Measurements from ENCODE around the gene FAM120A.

DNA sequence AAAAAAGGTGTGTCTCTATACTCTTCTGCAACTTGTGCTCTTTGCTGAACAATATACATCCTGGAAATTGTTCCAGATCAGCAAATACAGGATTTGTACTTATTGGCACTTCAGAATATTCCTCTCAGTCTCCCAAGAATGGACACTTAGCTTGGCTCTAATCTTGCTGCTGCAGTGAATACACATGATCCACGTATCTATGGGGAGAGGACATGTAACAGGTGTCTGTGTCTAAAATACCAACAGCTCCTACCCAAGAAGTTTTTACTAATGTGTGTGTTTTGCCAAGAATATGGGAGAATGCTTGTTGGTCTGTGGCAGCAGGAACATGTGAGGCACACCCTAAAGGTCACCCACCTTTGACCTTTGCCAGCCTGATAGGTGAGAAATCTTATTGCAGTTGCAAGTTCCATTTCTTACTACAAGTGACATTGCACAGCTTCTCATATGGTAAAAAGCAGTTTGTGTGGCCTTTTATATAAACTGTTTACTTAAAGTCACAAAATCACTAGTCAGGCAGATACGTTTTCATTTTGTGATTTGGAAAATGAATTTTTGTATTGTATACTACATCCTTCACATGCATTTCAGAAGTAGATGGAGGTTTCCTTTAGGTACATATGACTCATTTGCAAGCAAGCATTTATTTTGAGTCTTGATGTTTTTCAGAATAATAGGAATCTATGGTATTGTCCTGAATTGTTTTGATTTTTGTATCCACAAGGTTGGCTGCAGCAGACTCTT lies 160.7 kb downstream of the FAM120A start:
- TF ChIP-seq SMC3 (conservative IDR thresholded peaks at IDR 0.05; ENCODE audit: poor library complexity) (no peak), POLR2AphosphoS5 (IDR thresholded peaks at IDR 0.05) (no peak)
- TF ChIP-seq, protein P1, sequence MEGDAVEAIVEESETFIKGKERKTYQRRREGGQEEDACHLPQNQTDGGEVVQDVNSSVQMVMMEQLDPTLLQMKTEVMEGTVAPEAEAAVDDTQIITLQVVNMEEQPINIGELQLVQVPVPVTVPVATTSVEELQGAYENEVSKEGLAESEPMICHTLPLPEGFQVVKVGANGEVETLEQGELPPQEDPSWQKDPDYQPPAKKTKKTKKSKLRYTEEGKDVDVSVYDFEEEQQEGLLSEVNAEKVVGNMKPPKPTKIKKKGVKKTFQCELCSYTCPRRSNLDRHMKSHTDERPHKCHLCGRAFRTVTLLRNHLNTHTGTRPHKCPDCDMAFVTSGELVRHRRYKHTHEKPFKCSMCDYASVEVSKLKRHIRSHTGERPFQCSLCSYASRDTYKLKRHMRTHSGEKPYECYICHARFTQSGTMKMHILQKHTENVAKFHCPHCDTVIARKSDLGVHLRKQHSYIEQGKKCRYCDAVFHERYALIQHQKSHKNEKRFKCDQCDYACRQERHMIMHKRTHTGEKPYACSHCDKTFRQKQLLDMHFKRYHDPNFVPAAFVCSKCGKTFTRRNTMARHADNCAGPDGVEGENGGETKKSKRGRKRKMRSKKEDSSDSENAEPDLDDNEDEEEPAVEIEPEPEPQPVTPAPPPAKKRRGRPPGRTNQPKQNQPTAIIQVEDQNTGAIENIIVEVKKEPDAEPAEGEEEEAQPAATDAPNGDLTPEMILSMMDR (IDR thresholded peaks at IDR 0.05; ENCODE audit: poor library complexity, severe bottlenecking), result no peak
- TF ChIP-seq, protein P2, sequence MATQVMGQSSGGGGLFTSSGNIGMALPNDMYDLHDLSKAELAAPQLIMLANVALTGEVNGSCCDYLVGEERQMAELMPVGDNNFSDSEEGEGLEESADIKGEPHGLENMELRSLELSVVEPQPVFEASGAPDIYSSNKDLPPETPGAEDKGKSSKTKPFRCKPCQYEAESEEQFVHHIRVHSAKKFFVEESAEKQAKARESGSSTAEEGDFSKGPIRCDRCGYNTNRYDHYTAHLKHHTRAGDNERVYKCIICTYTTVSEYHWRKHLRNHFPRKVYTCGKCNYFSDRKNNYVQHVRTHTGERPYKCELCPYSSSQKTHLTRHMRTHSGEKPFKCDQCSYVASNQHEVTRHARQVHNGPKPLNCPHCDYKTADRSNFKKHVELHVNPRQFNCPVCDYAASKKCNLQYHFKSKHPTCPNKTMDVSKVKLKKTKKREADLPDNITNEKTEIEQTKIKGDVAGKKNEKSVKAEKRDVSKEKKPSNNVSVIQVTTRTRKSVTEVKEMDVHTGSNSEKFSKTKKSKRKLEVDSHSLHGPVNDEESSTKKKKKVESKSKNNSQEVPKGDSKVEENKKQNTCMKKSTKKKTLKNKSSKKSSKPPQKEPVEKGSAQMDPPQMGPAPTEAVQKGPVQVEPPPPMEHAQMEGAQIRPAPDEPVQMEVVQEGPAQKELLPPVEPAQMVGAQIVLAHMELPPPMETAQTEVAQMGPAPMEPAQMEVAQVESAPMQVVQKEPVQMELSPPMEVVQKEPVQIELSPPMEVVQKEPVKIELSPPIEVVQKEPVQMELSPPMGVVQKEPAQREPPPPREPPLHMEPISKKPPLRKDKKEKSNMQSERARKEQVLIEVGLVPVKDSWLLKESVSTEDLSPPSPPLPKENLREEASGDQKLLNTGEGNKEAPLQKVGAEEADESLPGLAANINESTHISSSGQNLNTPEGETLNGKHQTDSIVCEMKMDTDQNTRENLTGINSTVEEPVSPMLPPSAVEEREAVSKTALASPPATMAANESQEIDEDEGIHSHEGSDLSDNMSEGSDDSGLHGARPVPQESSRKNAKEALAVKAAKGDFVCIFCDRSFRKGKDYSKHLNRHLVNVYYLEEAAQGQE (IDR thresholded peaks at IDR 0.05; ENCODE audit: borderline replicate concordance), result no peak

All from neural cell (in vitro differentiated cells).